NCI-H82 (cell line): ENCODE results near the gene SLC11A1.

Experiments
- DNase-seq: peaks from one replicate; lab custom pipeline; 2025; lab: John Stamatoyannopoulos, UW

The SLC11A1 gene

DNA sequence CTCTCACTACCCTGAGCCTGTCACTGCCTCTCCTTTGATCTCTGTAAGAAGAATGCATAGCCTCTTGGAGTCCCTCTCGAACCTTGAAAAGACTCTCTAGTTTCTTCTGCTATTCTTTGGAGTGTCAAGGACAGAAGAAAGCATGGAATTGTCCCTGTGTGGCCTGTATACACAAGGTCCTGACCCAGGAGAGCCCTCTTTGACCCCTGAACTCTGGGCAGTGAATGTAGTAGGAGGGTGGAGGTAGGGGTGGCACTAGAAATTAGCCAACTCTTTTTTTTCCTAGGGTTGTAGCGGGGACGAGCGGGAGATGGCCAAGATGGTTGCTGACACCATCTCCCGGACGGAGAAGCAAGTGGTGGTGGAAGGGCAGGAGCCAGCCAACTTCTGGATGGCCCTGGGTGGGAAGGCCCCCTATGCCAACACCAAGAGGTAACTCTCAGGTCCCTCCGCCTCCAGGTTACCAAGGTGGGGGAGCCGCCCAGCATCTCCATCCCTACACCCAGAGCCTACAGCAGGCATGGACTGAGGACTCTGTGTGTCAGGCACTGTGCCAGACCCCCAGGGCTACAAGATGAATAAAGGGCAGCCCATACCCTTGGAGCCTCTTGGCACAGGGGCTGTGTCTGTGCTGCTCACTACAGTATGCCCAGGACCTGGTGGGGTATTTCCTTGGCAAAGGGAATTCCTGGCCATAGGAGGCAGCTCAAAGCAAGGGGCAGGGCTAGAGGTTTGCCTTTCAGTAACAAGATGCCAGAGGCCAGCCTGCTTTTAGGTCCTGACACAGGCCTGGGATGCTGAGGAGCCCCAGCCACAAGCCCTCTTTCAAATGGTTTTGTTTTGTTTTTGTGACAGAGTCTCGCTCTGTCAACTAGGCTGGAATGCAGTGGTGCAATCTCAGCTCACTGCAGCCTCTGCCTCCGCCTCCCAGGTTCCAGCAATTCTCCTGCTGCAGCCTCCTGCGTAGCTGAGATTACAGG is 53.2 kb downstream of the SLC11A1 start:
- no peak for DNase-seq

DNA sequence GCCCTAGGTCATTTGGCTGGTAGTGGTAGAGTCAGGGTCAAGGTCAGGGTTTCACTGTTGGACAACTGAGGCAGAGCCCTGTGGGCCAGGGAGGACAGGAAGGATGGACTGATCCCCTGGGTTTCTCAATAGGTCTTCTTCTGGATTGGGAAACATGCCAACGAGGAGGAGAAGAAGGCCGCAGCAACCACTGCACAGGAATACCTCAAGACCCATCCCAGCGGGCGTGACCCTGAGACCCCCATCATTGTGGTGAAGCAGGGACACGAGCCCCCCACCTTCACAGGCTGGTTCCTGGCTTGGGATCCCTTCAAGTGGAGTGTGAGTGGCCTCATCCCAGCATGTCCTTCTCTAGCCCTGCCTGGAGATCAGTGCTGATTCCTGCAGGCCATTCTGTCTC is 54.9 kb downstream of the SLC11A1 start:
- DNase-seq, result no peak

- DNase-seq, result no peak
Measured at GRCh38 chr2:218437969-218438368, 55.9 kb downstream of the SLC11A1 start.

DNA sequence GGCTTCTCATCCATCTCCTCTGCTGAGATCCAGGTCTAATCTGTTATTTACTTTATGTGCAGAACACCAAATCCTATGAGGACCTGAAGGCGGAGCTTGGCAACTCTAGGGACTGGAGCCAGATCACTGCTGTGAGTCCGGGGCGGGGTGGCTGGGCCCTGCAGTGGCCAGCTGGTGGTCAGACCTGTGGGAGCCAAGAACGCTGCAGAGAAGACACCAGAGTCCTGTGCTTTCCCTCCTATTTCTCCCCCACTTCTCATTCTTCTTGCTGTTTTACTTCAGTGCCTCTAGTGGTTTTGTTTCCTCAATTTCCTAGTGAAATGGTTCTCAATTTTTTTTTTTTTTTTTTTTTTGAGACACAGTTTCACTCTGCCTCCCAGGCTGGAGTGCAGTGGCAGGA is 56.5 kb downstream of the SLC11A1 start:
- DNase-seq, result no peak

DNA sequence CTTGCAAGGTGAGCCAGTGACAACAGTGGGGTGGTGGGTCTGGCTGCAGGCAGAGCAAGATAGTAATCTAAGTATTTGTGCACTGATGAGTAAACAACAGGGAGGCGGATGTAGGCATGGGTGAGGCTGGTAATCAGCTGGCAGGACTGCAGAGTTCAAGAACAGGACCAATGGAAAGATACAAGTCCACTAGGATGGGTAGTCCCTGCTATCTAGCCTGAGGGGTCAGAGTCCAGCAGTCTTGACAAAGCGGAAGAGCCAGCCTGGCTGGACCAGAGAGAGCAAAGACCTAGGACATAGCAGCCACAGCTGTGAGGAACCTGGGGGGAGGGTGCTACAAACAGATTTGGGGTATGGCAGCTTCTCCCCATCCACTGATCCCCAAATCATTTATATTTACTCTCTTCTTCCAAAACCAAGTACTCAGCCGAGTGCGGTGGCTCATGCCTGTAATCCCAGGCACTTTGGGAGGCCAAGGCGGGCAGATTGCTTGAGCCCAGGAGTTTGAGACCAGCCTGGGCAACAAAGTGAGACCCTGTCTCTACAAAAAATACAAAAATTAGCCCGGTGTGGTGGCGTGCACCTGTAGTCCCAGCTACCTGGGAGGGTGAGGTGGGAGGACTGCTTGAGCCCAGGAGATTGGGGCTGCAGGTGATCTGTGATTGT is 62.8 kb downstream of the SLC11A1 start:
- no peak for DNase-seq

DNA sequence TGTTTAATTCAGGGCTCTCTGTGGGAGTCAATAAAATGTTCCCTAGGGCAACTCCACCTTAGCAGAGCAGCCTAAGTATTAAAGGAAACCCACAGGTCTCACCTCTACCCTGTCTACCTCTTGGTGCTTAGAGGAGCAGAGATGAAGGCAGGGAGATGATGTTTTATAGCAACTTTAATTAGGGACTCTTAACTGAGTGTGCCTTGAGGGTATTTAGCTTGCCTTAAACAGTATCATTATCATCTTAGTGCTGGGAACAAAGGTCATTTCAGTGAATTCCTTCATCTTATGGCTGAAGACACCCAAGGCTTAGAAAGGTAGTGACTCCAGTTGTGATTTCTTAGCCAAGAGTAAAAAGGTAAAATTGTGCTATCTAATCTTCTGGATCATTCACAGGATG is 63.5 kb downstream of the SLC11A1 start:
- DNase-seq, result no peak
